Suprapubic skin (tissue), 4 donors: ENCODE measurements around the gene TMEM132D. TPM values are rescaled to one million over a fixed set of nuclear protein-coding genes. Genes with fewer than 3 reads are reported as not detected.

ENCODE experiments used
- DNase-seq, 2 donors: peaks; one replicate each; pipeline ENCODE4 v3.0.0-alpha.2; 2019; ENCODE audit warnings: low spot score in 2 of 2
- H3K27ac ChIP-seq: fragments of 200-600 bp; sonication (generic); one replicate; pipeline ENCODE4 v1.5.1; 2019
- H3K27me3 ChIP-seq: fragments of 200-600 bp; sonication (generic); one replicate; pipeline ENCODE4 v1.5.1; 2019
- H3K36me3 ChIP-seq: fragments of 200-600 bp; sonication (generic); one replicate; pipeline ENCODE4 v1.5.1; 2019
- H3K4me1 ChIP-seq: fragments of 200-600 bp; sonication (generic); one replicate; pipeline ENCODE4 v1.5.1; 2019
- H3K4me3 ChIP-seq: fragments of 200-600 bp; sonication (generic); one replicate; pipeline ENCODE4 v1.5.1; 2019; ENCODE audit warnings: mild to moderate bottlenecking
- H3K9me3 ChIP-seq: fragments of 200-600 bp; sonication (generic); one replicate; pipeline ENCODE4 v1.5.1; 2019
- EP300 ChIP-seq: sonication (generic); formaldehyde crosslinking; IDR thresholded peaks from one replicate; pipeline ENCODE4 v1.6.1; 2017; ENCODE audit warnings: antibody characterized with exemption
- POLR2A ChIP-seq, 2 donors: fragments of 450-650 bp; IDR thresholded peaks; one replicate each; pipeline ENCODE4 v1.6.1; 2017; ENCODE audit warnings: antibody characterized with exemption in 2 of 2, mild to moderate bottlenecking in 2 of 2, moderate library complexity in 2 of 2
- POLR2AphosphoS5 ChIP-seq, 3 donors: sonication (generic); formaldehyde crosslinking; IDR thresholded peaks; one replicate each; pipeline ENCODE4 v1.6.1; 2017; ENCODE audit warnings: antibody characterized with exemption in 3 of 3
- WGBS: methylation state at CpG from one replicate; pipeline ENCODE4 v1.1.5; 2018; 5-methylcytosine and 5-hydroxymethylcytosine counted together
- total RNA-seq, 4 donors: library from RNA; depleted of rRNA; stranded (reverse); fragments of >200 nt; gene quantifications; one replicate each; pipeline ENCODE4 v1.1.0, GENCODE V29; 2016
- TF ChIP-seq, protein P1 (sequence below), 2 donors: fragments of 200-600 bp in 1 of 2; fragments of 450-650 bp in 1 of 2; sonication (generic) in 1 of 2; IDR thresholded peaks; one replicate each; pipeline ENCODE4 v1.5.1; 2016 to 2019; ENCODE audit warnings: antibody characterized with exemption in 2 of 2, mild to moderate bottlenecking in 1 of 2, moderate library complexity in 1 of 2

Gene TMEM132D
- total RNA-seq, 4 donors from 2014 or later: 0.10 to 0.64 TPM; not detected in 2

DNA sequence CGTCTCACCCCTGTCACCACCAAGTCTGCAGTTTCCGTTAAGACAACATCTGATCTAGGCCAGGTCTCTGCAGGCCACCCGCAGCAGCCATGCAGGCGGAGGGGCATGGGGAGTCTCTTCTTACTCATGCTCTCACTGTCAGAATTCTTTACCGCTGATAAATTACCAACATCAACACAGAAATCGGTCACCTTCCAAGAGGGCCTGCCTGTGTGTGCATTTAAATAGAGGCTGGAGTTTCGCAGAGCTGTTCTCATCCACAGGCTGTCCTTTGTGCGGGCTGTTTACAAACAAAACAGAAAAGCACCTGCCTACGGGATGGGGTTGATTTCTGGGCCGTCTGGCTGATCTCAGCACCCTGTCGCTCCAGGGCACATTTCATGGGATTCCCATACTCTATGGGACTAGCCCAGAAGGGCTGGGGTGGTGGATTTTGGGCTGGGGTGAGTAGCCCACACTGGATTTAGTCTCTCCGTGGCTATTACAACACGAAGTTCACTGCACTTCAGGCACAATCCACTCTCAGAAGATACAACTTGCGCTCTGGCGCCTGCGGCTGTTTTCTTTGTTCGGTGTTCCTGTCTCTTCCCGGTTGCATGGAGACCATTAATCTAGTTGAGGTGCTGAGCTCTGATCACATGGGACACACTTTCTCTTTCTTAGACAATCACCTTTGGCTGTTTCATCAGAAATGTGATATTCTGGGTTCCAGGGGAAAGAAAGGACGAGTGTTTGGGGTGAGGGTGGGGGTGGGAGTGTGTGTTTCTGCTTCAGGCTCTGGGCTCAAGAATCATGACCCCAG is 719.5 kb downstream of the TMEM132D start:
- TF ChIP-seq, protein P1, sequence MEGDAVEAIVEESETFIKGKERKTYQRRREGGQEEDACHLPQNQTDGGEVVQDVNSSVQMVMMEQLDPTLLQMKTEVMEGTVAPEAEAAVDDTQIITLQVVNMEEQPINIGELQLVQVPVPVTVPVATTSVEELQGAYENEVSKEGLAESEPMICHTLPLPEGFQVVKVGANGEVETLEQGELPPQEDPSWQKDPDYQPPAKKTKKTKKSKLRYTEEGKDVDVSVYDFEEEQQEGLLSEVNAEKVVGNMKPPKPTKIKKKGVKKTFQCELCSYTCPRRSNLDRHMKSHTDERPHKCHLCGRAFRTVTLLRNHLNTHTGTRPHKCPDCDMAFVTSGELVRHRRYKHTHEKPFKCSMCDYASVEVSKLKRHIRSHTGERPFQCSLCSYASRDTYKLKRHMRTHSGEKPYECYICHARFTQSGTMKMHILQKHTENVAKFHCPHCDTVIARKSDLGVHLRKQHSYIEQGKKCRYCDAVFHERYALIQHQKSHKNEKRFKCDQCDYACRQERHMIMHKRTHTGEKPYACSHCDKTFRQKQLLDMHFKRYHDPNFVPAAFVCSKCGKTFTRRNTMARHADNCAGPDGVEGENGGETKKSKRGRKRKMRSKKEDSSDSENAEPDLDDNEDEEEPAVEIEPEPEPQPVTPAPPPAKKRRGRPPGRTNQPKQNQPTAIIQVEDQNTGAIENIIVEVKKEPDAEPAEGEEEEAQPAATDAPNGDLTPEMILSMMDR (IDR thresholded peaks at IDR 0.05): no peak
- TF ChIP-seq POLR2A (IDR thresholded peaks at IDR 0.05) (no peak), POLR2AphosphoS5 (IDR thresholded peaks at IDR 0.05) (no peak), EP300 (no peak)
- WGBS: 62% methylated on average over 16 of the region's 19 CpGs
- Histone ChIP-seq H3K36me3 (no peaks in the 10 kb centered on the region), H3K4me3 (no peak overlapping the region), H3K4me1 (no peaks in the 10 kb centered on the region), H3K27me3 (no peaks in the 10 kb centered on the region), H3K27ac (no peak overlapping the region), H3K9me3 (no peaks in the 10 kb centered on the region)
- no peak for DNase-seq

DNA sequence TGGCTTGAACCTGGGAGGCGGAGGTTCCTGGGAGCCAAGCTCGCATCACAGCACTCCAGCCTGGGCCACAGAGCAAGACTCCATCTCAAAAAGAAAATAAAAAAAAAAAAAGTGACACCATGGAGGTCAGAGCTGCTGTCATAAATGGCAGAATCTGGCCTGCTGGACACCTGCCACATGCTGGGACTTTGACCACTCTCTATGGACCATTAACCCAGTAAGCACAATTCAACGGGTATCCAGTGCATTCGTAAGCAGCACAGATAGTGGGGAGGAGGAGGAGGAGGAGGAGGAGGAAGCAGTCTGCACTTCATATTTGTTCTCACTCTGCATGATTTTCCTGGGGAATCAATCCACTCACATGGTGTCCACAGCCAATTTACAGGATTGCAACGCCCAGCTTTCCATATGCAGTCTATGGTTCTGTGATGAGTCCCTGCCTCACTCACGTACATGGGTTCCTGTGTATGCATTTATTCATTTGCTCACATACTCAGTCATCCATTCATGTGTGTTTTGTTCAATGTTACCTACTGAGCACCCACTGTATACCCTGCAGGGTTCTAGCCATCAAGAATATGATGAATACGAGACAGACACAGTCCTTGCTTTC is 723.8 kb downstream of the TMEM132D start:
- Histone ChIP-seq H3K27ac (no peak overlapping the region), H3K9me3 (no peaks in the 10 kb centered on the region), H3K4me1 (no peaks in the 10 kb centered on the region), H3K27me3 (no peaks in the 10 kb centered on the region), H3K4me3 (no peak overlapping the region), H3K36me3 (no peaks in the 10 kb centered on the region)
- DNase-seq: no peak
- TF ChIP-seq, protein P1 (IDR thresholded peaks at IDR 0.05): no peak
- TF ChIP-seq POLR2A (IDR thresholded peaks at IDR 0.05) (no peak), POLR2AphosphoS5 (IDR thresholded peaks at IDR 0.05) (no peak), EP300 (no peak)
- WGBS: 89% methylated on average over 7 of the region's 7 CpGs

DNA sequence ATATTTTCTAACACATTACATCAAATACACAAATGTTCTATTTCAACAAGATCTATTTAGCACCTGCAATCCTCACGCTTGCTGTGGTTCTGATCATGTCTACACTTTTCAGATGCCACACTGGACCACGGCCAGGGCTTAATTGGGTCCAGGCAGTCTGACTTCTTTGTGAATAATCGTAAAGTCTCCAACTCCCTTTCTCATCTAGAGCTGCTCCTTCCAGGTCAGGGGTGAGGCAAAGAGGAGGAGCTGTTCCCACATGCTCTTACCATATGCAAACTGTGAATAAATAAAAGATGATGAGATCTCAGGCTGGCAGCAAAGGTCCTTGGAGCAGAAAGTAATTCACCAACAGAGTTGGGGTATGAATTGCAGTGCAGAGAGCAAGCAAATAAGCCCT is 733.9 kb downstream of the TMEM132D start:
- Histone ChIP-seq H3K27ac (no peak overlapping the region), H3K27me3 (no peaks in the 10 kb centered on the region), H3K4me1 (no peaks in the 10 kb centered on the region), H3K9me3 (peaks cover 4% of the 10 kb centered on the region), H3K4me3 (no peak overlapping the region), H3K36me3 (no peaks in the 10 kb centered on the region)
- TF ChIP-seq EP300 (no peak), POLR2AphosphoS5 (IDR thresholded peaks at IDR 0.05) (no peak), POLR2A (IDR thresholded peaks at IDR 0.05) (no peak)
- TF ChIP-seq, protein P1 (IDR thresholded peaks at IDR 0.05): no peak
- no peak for DNase-seq
- WGBS: 33% methylated on average over 3 of the region's 3 CpGs

DNA sequence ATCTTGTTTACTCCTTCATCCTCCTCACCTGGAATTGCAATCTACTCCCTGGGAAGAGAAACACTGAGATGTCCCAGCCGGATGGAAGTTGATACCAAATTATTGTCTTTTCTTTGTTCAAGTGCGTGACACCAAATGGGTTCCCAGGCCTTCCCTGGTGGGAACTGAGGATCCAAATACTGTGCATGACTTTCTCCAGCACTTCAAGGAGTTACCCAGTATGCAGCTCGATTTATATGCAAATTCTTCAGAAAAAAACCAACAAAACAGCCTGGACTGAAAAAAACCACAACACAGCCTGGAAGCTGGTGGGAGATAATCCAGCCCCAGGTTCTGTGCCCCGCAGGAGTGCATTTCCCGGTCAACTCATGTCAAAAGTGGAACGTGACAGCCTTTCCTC is 740.0 kb downstream of the TMEM132D start:
- DNase-seq: no peak
- Histone ChIP-seq H3K36me3 (no peaks in the 10 kb centered on the region), H3K27me3 (no peaks in the 10 kb centered on the region), H3K9me3 (no peaks in the 10 kb centered on the region), H3K4me3 (no peak overlapping the region), H3K27ac (no peak overlapping the region), H3K4me1 (no peaks in the 10 kb centered on the region)
- TF ChIP-seq, protein P1 (IDR thresholded peaks at IDR 0.05): no peak
- TF ChIP-seq EP300: no peak
- no peak for TF ChIP-seq POLR2AphosphoS5 (IDR thresholded peaks at IDR 0.05)
- TF ChIP-seq POLR2A (IDR thresholded peaks at IDR 0.05): no peak
- WGBS: 68% methylated on average over 6 of the region's 6 CpGs

DNA sequence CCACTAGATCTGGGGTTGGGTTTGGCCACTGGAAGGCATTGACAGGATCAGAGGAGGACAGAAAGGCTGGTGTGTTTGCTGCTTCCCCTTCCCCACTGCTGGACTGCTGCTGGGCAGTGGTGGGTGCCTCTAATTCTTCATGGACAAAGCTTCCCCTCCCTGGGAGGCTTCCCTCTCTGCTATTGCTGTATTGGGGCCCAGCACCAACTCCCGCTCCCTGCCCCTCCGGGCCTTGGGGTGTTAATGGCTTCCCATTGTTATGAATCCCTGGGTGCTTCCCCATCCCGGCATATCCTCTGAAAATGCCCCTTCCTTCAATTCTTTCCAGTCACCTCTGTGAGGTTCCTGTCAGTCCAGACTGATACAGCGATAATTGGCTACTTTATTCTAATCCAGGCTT is 740.4 kb downstream of the TMEM132D start:
- DNase-seq: no peak
- H3K4me1 ChIP-seq: no peaks in the 10 kb centered on the region
- H3K36me3 ChIP-seq: no peaks in the 10 kb centered on the region
- no peak overlapping the region for H3K4me3 ChIP-seq
- no peaks in the 10 kb centered on the region for H3K27me3 ChIP-seq
- no peak overlapping the region for H3K27ac ChIP-seq
- 55% methylated on average over 4 of the region's 4 CpGs for WGBS
- H3K9me3 ChIP-seq: no peaks in the 10 kb centered on the region
- no peak for TF ChIP-seq EP300
- TF ChIP-seq POLR2A (IDR thresholded peaks at IDR 0.05): no peak
- no peak for TF ChIP-seq POLR2AphosphoS5 (IDR thresholded peaks at IDR 0.05)
- TF ChIP-seq, protein P1 (IDR thresholded peaks at IDR 0.05): no peak
